Transverse colon (tissue), 4 donors: ENCODE measurements around the gene TMEM52. TPM values are rescaled to one million over a fixed set of nuclear protein-coding genes. Genes with fewer than 3 reads are reported as not detected.
A peak's percentile ranks its signal among the peaks of the same experiment; 100 is the strongest.

Source experiments
- DNase-seq: peaks from one replicate; pipeline ENCODE4 v3.0.0-alpha.2; 2019
- H3K27ac ChIP-seq, 4 donors: fragments of 200-600 bp; sonication (generic); 2 replicates each; pipeline ENCODE4 v1.5.1; 2016 to 2018; ENCODE audit warnings: inconsistent platforms in 4 of 4
- H3K27me3 ChIP-seq: fragments of 200-600 bp; sonication (generic); 2 replicates; pipeline ENCODE4 v1.5.1; 2017; ENCODE audit warnings: inconsistent platforms
- H3K36me3 ChIP-seq, 4 donors: fragments of 200-600 bp; sonication (generic); 2 replicates each; pipeline ENCODE4 v1.5.1; 2017 to 2019; ENCODE audit warnings: inconsistent platforms in 4 of 4
- H3K4me1 ChIP-seq, 4 donors: fragments of 200-600 bp; sonication (generic); 2 replicates each; pipeline ENCODE4 v1.5.1; 2017 to 2020; ENCODE audit warnings: inconsistent platforms in 4 of 4
- H3K4me3 ChIP-seq, 4 donors: fragments of 200-600 bp; sonication (generic); 1 replicate in 1 of 4; 2 replicates in 3 of 4; pipeline versions ENCODE4 v1.5.1 to v1.6.1; 2017 to 2019; ENCODE audit warnings: inconsistent platforms in 4 of 4
- H3K9me3 ChIP-seq, 2 donors: fragments of 200-600 bp; sonication (generic); 2 replicates each; pipeline ENCODE4 v1.5.1; 2017 to 2019; ENCODE audit warnings: inconsistent platforms in 2 of 2
- CTCF ChIP-seq, 5 experiments: fragments of 200-600 bp in 3 of 5; fragments of 450-650 bp in 2 of 5; sonication (generic) in 3 of 5; IDR thresholded peaks; 1 replicate in 2 of 5; 2 replicates in 3 of 5; pipeline ENCODE4 v1.5.1; 2016 to 2017; ENCODE audit warnings: antibody characterized with exemption in 5 of 5, inconsistent platforms in 3 of 5, mild to moderate bottlenecking in 2 of 5, moderate library complexity in 1 of 5
- EP300 ChIP-seq: sonication (generic); formaldehyde crosslinking; IDR thresholded peaks from one replicate; pipeline ENCODE4 v1.6.1; 2017; ENCODE audit warnings: antibody characterized with exemption, low read depth
- POLR2A ChIP-seq: fragments of 450-650 bp; IDR thresholded peaks from one replicate; pipeline ENCODE4 v1.6.1; 2016; ENCODE audit warnings: antibody characterized with exemption, mild to moderate bottlenecking, moderate library complexity
- POLR2AphosphoS5 ChIP-seq, 3 donors: sonication (generic); formaldehyde crosslinking; IDR thresholded peaks; one replicate each; pipeline ENCODE4 v1.6.1; 2016; ENCODE audit warnings: antibody characterized with exemption in 3 of 3
- WGBS, 2 donors: methylation state at CpG; one replicate each; pipeline ENCODE4 v1.1.5; 2018; ENCODE audit warnings: low coverage in 1 of 2; 5-methylcytosine and 5-hydroxymethylcytosine counted together
- in situ Hi-C, 4 donors: fragments of 200-750 bp; cut with MboI; loops; one replicate each; pipeline versions ENCODE4 v1.15.0 to v1.15.1; 2017; ENCODE audit warnings: low sequenced_read_pairs in 3 of 4, low pct_ligation_motif_present in 1 of 4, low pct_unique_long_range_greater_than_20kb in 1 of 4
- intact Hi-C: fragments of 100-400 bp; cut with DNase I; formaldehyde crosslinking; loops from one replicate; pipeline ENCODE4 v1.15.1; 2023; ENCODE audit warnings: low total_unique reads
- total RNA-seq, 4 donors: library from RNA; depleted of rRNA; stranded (reverse); fragments of >200 nt; gene quantifications; one replicate each; pipeline ENCODE4 v1.1.0, GENCODE V29; 2016

TMEM52 gene
- total RNA-seq, 4 donors from 2014 or later: 5.2 to 9.5 (median 5.3) TPM; not detected in 1

GRCh38 chr1:1893291-1893985, 25.6 kb downstream of the TMEM52 start:
- WGBS, 2 donors: 87 to 89% methylated on average over 9 to 19 of the region's 19 CpGs
- in situ Hi-C loops (loop anchor here in 1 of 4 donors (25.0 kb wide), 1 partner anchor 131 kb away; no protein-coding TSS in a partner anchor), intact Hi-C loops (no loop called here)
- TF ChIP-seq CTCF (IDR thresholded peaks at IDR 0.05): no peak
- Histone ChIP-seq H3K36me3 (no peaks in the 10 kb centered on the region), H3K4me1 (peaks cover 42 to 62% (median 55%) of the 10 kb centered on the region in 4 donors), H3K27ac (peak overlapping the region; percentile 93 to 99 (median 97)), H3K27me3 (no peaks in the 10 kb centered on the region), H3K9me3 (no peaks in the 10 kb centered on the region), H3K4me3 (no peak overlapping the region)
- no peak for DNase-seq

- intact Hi-C loops (no loop called here), in situ Hi-C loops (loop anchor here in 1 of 4 donors (25.0 kb wide), 1 partner anchor 130 kb away; no protein-coding TSS in a partner anchor)
- TF ChIP-seq CTCF (IDR thresholded peaks at IDR 0.05) (no peak), POLR2A (no peak), EP300 (no peak), POLR2AphosphoS5 (IDR thresholded peaks at IDR 0.05) (no peak)
- H3K27ac ChIP-seq: peak overlapping the region; percentile 93 to 99 (median 97)
- no peaks in the 10 kb centered on the region for H3K9me3 ChIP-seq
- no peaks in the 10 kb centered on the region for H3K36me3 ChIP-seq
- no peak for DNase-seq
- peaks cover 46 to 69% (median 61%) of the 10 kb centered on the region in 4 donors for H3K4me1 ChIP-seq
- H3K27me3 ChIP-seq: no peaks in the 10 kb centered on the region
- H3K4me3 ChIP-seq: peak overlapping the region in 2 of 4 donors; percentile 88 to 94
- 76% methylated on average over 7 of the region's 7 CpGs; no CpG with 5 or more reads in 1 of the 2 donors for WGBS, 2 donors
Measured at GRCh38 chr1:1892763-1893120, 26.3 kb downstream of the TMEM52 start.

- in situ Hi-C loops (loop anchor here in 1 of 4 donors (25.0 kb wide), 1 partner anchor 130 kb away; no protein-coding TSS in a partner anchor), intact Hi-C loops (no loop called here)
- peak overlapping the region; percentile 93 to 99 (median 97) for H3K27ac ChIP-seq
- no peaks in the 10 kb centered on the region for H3K36me3 ChIP-seq
- peaks cover 46 to 69% (median 65%) of the 10 kb centered on the region in 4 donors for H3K4me1 ChIP-seq
- no peak for TF ChIP-seq CTCF (IDR thresholded peaks at IDR 0.05)
- peak in 1 of 3 donors; percentile 9 for TF ChIP-seq POLR2AphosphoS5 (IDR thresholded peaks at IDR 0.05)
- peak; percentile 30 for TF ChIP-seq POLR2A
- peak overlapping the region; percentile 79 to 99 (median 91) for H3K4me3 ChIP-seq
- 48 to 77% methylated on average over 9 to 21 of the region's 21 CpGs for WGBS, 2 donors
- H3K27me3 ChIP-seq: no peaks in the 10 kb centered on the region
- no peaks in the 10 kb centered on the region for H3K9me3 ChIP-seq
- DNase-seq: no peak
Measured at GRCh38 chr1:1892079-1892762, 26.9 kb downstream of the TMEM52 start.

GRCh38 chr1:1891349-1892078, 27.6 kb downstream of the TMEM52 start:
- peak overlapping the region; percentile 79 to 99 (median 91) for H3K4me3 ChIP-seq
- 2% methylated on average over 48 of the region's 59 CpGs; no CpG with 5 or more reads in 1 of the 2 donors for WGBS, 2 donors
- TF ChIP-seq POLR2AphosphoS5 (IDR thresholded peaks at IDR 0.05): peak; percentile 58 to 83 (median 76)
- TF ChIP-seq POLR2A: peak; percentile 79
- TF ChIP-seq CTCF (IDR thresholded peaks at IDR 0.05): no peak
- no peaks in the 10 kb centered on the region for H3K27me3 ChIP-seq
- DNase-seq: peak; percentile 83
- no peaks in the 10 kb centered on the region for H3K9me3 ChIP-seq
- H3K27ac ChIP-seq: peak overlapping the region; percentile 93 to 99 (median 97)
- peaks cover 46 to 76% (median 72%) of the 10 kb centered on the region in 4 donors for H3K4me1 ChIP-seq
- no peaks in the 10 kb centered on the region for H3K36me3 ChIP-seq
- in situ Hi-C loops (loop anchor here in 1 of 4 donors (25.0 kb wide), 1 partner anchor 129 kb away; no protein-coding TSS in a partner anchor), intact Hi-C loops (no loop called here)
